ENCODE results near the gene PLVAP. TPM values are rescaled to one million over a fixed set of nuclear protein-coding genes. Genes with fewer than 3 reads are reported as not detected.

The PLVAP gene
- total and polyA plus RNA-seq, 9 of the 15 experiments (the other 6 are each of a cell fraction or from before 2014, with no cell fraction given), result 0.09 to 0.84 (median 0.51) TPM; not detected in 4

GRCh38 chr19:17394891-17395415 is 17.8 kb upstream of the PLVAP start (continued):
- TF ChIP-seq E2F8 (IDR thresholded peaks at IDR 0.05; ENCODE audit: low read depth, partially characterized antibody) (peak; percentile 76), YY1 (IDR thresholded peaks at IDR 0.05; ENCODE audit: borderline replicate concordance in 1 of 3, control insufficient read depth in 1 of 3, extremely low read depth in 1 of 3, insufficient read depth in 3 of 3, insufficient read length in 1 of 3, insufficient replicate concordance in 2 of 3, low read depth in 1 of 3, low read length in 2 of 3) (peak in 1 of 3 experiments; percentile 53), FOXP4 (CRISPR knock-in tag; IDR thresholded peaks at IDR 0.05; ENCODE audit: borderline replicate concordance) (no peak), ARID4B (CRISPR knock-in tag; IDR thresholded peaks at IDR 0.05) (peak; percentile 51; the same call in 1 of the 2 replicates), HMG20A (CRISPR knock-in tag; conservative IDR thresholded peaks at IDR 0.05) (no peak), CBFA2T3 (IDR thresholded peaks at IDR 0.05) (no peak), ZNF583 (CRISPR knock-in tag; IDR thresholded peaks at IDR 0.05) (no peak), IRF1 (CRISPR knock-in tag; IDR thresholded peaks at IDR 0.05; ENCODE audit: borderline replicate concordance) (no peak), HSF4 (CRISPR knock-in tag; IDR thresholded peaks at IDR 0.05; ENCODE audit: borderline replicate concordance) (no peak), VEZF1 (CRISPR knock-in tag; IDR thresholded peaks at IDR 0.05) (peak; percentile 84), RB1 (IDR thresholded peaks at IDR 0.05; ENCODE audit: low read depth) (peak; percentile 81), EP400 (IDR thresholded peaks at IDR 0.05) (peak; percentile 71), SOX6 (IDR thresholded peaks at IDR 0.05) (peak; percentile 43; the same call in 1 of the 2 replicates), ZNF134 (CRISPR knock-in tag; conservative IDR thresholded peaks at IDR 0.05) (no peak), ZNF431 (CRISPR knock-in tag; IDR thresholded peaks at IDR 0.05) (no peak)

Data from K562 (cell line).